ENCODE data around the gene MPST.

DNA sequence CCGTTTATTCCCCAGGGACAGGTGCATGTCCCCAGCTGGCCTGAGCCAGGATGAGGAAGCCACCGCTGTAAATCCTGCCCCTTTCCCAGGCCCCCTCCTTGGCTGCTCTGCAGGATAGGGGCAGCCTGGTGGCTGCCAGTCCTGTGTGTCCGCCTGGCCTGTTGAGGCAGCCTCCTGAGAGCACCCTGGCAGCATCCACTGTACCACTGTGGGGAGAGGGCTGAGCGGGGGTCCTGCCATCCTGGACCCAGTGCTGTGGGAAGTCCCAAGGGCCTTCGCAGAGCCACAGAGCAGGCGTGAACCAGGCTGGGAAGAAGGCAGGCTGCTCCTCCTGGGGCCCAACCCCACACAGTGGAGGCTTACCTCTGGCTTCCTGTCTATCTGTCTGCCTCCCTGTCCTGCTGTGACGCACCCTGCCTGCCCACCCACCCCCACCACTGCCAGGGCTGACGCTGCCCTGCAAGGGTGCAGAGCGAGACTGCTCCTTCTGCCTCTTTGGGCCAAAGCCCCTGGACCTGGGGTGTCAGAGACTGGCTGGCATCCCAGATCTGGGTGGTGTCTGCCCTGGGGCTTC, 40.4 kb downstream of the MPST start:
- TF ChIP-seq, protein P1, sequence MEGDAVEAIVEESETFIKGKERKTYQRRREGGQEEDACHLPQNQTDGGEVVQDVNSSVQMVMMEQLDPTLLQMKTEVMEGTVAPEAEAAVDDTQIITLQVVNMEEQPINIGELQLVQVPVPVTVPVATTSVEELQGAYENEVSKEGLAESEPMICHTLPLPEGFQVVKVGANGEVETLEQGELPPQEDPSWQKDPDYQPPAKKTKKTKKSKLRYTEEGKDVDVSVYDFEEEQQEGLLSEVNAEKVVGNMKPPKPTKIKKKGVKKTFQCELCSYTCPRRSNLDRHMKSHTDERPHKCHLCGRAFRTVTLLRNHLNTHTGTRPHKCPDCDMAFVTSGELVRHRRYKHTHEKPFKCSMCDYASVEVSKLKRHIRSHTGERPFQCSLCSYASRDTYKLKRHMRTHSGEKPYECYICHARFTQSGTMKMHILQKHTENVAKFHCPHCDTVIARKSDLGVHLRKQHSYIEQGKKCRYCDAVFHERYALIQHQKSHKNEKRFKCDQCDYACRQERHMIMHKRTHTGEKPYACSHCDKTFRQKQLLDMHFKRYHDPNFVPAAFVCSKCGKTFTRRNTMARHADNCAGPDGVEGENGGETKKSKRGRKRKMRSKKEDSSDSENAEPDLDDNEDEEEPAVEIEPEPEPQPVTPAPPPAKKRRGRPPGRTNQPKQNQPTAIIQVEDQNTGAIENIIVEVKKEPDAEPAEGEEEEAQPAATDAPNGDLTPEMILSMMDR (optimal IDR thresholded peaks at IDR 0.05 in 1 of 3, IDR thresholded peaks at IDR 0.05 in 1 of 3, conservative IDR thresholded peaks at IDR 0.05 in 1 of 3; ENCODE audit: extremely low read depth in 1 of 3, insufficient read depth in 2 of 3, low read length in 3 of 3), result no peak
- TF ChIP-seq EZH2 (IDR thresholded peaks at IDR 0.05; ENCODE audit: low read length), result no peak

Data from keratinocyte (primary cell).